GM18909 (cell line): ENCODE results near the gene CNPPD1.
A peak's percentile ranks its signal among the peaks of the same experiment; 100 is the strongest.

Experiments
- ATAC-seq: cut with Tn5 transposase; IDR thresholded peaks from one replicate; pipeline ENCODE4 v1.9.1; 2021; ENCODE audit warnings: mild to moderate bottlenecking; ENCODE audit not compliant: unreplicated experiment, poor library complexity

The CNPPD1 gene

GRCh38 chr2:219181531-219181930, 4.8 kb upstream of the CNPPD1 start:
- ATAC-seq = no peak

- ATAC-seq = no peak
These were observed 4.2 kb upstream of the CNPPD1 start for GRCh38 chr2:219180961-219181360.

- no peak for ATAC-seq
These were observed 3.1 kb upstream of the CNPPD1 start for GRCh38 chr2:219179601-219180465.

- peak; percentile 16 for ATAC-seq
These were observed 1.9 kb upstream of the CNPPD1 start for GRCh38 chr2:219178377-219179175.

- ATAC-seq = peak; percentile 51
These were observed 1.0 kb upstream of the CNPPD1 start, which contains the start of gene RETREG2 for GRCh38 chr2:219177552-219178376. Gene RETREG2 (plus strand): TSS chr2:219178275. CDS start chr2:219178353, 78 bp downstream.

- ATAC-seq = peak; percentile 32
These were observed 552 bp downstream of the CNPPD1 start for GRCh38 chr2:219175928-219176817.

DNA sequence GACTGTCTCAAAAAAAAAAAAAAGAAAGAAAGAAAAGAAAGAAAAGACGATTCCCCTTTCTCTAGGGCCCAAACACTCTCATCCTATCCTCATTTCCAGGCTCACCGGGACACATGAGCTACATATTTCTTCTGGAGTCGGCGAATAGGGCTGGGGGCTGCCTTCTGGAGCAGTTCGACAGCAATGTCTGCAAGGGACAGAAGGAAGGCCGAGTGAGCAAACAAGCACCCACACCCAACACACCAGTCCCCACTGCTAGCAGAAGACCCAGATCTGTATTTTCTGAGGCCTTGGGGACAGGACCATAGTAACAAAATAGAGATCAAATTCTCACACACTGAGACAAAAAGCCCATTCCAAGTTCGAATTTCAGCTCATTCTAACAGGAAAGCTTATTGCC, 1.2 kb downstream of the CNPPD1 start:
- ATAC-seq = no peak

- ATAC-seq = no peak
These were observed 1.9 kb downstream of the CNPPD1 start for GRCh38 chr2:219174801-219175200.

GRCh38 chr2:219174146-219174545, 2.6 kb downstream of the CNPPD1 start:
- no peak for ATAC-seq

DNA sequence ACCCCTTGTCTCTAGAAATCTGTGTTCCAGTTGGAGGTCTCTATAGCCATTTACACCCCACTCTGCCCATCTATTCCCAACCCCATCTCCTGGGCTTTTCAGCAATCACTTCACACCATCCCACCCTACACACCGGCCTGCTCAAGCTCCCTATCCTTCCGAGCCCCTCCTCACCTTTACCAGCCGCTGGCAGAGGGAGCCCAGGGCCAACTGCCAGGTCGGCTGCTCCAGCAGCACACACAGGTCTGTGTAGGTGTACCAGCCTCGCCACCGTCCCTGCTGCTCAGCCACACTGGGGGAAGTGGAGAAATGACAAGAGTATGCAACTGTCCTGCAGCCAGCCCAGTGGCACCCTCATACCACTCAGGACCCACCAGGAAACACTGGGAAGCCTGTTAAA, 3.5 kb downstream of the CNPPD1 start:
- no peak for ATAC-seq

DNA sequence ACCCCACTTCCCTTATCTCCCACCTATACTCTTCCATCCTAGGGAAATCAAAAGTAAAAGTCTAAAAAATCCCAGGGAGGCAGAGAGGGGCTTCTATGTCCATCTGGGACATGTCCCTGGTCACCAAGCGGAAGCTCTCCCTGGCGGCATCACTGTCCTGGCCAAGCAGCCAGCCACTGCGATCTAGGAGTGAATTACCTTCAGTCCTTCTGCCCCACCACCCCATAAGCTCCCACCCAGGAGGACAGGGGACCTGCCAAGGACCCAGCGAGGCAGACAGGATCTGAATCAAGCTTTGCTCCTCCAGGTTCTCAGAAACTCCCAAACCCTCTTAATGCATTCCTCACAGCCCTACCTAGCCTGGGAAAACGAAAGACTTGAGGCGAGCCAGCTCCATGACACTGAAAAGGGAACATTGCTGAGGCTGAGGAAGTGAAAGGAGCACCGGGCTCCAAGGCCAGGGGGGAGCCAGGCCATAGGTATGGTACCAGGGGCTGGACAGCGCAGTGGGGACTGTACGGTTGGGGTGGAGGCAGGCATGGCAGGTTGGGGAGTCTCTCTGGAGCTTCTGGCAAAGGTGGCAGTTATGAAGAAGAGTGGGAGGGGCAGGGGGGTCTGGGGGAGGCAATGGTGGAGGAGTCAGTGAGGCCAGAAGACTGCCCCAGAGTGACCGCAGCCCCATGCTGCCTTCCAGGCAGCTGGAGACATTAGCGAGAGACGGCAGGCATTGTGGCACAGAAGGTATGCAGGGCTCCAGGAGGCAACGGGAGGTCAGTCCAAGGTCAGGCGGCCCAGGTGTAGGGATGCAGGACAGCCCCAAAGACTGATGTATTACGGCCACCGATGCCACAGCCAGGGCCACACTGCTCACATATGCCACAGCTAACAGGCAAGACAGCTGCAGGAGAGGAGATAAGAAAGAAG, 4.2 kb downstream of the CNPPD1 start:
- no peak for ATAC-seq

- ATAC-seq = no peak
These were observed 5.5 kb downstream of the CNPPD1 start for GRCh38 chr2:219171231-219171651.

DNA sequence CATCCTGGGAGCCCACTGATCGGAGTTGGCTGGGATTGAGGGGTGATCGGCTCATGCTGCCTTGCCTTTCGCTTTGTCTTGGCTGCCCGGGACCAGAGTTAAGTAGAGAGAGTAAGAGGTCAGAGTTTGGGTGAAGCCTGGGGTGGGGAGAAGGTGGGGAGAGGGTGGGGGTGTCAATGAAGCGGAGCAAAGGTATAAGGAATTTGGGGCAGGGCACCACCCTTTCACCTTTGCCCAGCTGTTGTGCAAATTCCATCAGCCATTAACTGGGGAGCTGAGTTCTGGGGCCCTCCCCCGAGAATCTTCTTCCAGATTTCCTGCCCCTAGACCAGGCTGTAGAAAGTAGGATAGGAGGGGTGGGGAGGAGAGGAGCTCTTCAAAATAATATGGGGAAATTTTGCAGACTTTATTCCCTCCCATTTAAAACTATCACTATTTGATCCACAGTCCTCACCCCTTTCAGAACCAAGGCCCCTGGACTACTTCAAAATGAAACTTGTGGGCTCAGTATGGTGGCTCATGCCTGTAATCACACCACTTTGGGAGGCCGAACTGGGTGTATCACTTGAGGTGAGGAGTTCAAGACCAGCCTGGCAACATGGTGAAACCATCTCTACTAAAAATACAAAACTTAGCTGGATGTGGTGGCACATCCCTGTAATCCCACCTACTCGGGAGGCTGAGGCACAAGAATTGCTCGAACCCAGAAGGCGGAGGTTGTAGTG, 6.6 kb downstream of the CNPPD1 start, which contains the start of gene SLC23A3:
SLC23A3 (minus strand) TSS at position 100 of the 725 bp plus-strand sequence; CDS start at position 55, 45 bp downstream.
- ATAC-seq = no peak

- no peak for ATAC-seq
These were observed 7.8 kb downstream of the CNPPD1 start for GRCh38 chr2:219168932-219169331.

DNA sequence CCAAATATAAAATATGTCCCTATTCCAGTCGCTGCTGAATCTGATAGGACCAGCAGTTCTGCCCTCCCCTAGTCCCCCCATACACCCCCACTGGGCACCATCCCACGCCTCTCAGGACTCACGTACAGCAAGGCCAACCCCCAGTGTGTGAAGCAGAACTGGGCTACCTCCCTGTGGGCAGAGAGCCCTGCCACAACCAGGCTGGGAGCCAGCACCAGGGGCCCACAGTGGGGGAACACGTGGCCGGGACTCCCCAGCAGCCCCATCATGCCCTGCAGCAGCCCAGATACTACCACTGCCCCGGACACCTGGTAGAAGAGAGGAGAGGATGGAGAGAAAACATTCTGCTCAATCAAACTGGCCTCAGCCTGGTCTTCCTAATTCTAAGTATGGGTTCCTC, 8.2 kb downstream of the CNPPD1 start:
- ATAC-seq = no peak

GRCh38 chr2:219167997-219168396, 8.7 kb downstream of the CNPPD1 start:
- no peak for ATAC-seq

- no peak for ATAC-seq
These were observed 11.4 kb downstream of the CNPPD1 start for GRCh38 chr2:219165058-219165911.
